OCI-LY3 (cell line): ENCODE measurements around the gene ATP5MG.
"Not testable (repeated sequence)": the region's sequence is repeated elsewhere in the genome, so short reads cannot be mapped to it uniquely, and the experiment has no call there.

ENCODE experiments used
- H2AFZ ChIP-seq: fragments of 200-600, 300-600 bp; shearing (Covaris generic); 2 replicates; pipeline ENCODE4 v1.6.0; 2014; ENCODE audit warnings: antibody characterized with exemption, low read depth, low read length
- H3K27ac ChIP-seq: fragments of 200-600, 300-600 bp; sonication (generic); 2 replicates; pipeline ENCODE4 v1.5.1; 2014; ENCODE audit warnings: mild to moderate bottlenecking, low read length, moderate library complexity, mixed read lengths
- H3K27me3 ChIP-seq: fragments of 200-600, 300-600 bp; sonication (generic); 2 replicates; pipeline ENCODE4 v1.6.1; 2014; ENCODE audit warnings: low read depth, low read length, mixed read lengths
- H3K36me3 ChIP-seq: fragments of 200-600, 300-600 bp; sonication (generic); replicated peaks from 2 replicates; pipeline ENCODE3; 2014; ENCODE audit warnings: low read depth, low read length, mixed read lengths
- H3K4me1 ChIP-seq: fragments of 300-600, 200-600 bp; sonication (generic); 2 replicates; pipeline ENCODE4 v1.6.1; 2014; ENCODE audit warnings: low read length, mixed read lengths
- H3K4me2 ChIP-seq: fragments of 200-600, 300-600 bp; sonication (generic); 2 replicates; pipeline ENCODE4 v1.6.1; 2014; ENCODE audit warnings: low read length, mixed read lengths
- H3K4me3 ChIP-seq: fragments of 300-600, 200-600 bp; sonication (generic); 2 replicates; pipeline ENCODE4 v1.5.1; 2014; ENCODE audit warnings: antibody characterized with exemption, mild to moderate bottlenecking, low read length, moderate library complexity
- H3K79me2 ChIP-seq: fragments of 300-600, 200-600 bp; shearing (Covaris generic); 2 replicates; pipeline ENCODE4 v1.6.1; 2014; ENCODE audit warnings: mild to moderate bottlenecking, low read length, mixed read lengths
- H3K9ac ChIP-seq: fragments of 300-600, 200-600 bp; shearing (Covaris generic); 2 replicates; pipeline ENCODE4 v1.6.0; 2014; ENCODE audit warnings: mild to moderate bottlenecking, low read length, moderate library complexity
- H3K9me3 ChIP-seq: fragments of 200-600, 300-600 bp; shearing (Covaris generic); 2 replicates; pipeline ENCODE4 v1.6.1; 2014; ENCODE audit warnings: low read length, mixed read lengths; ENCODE audit not compliant: insufficient read depth
- H4K20me1 ChIP-seq: fragments of 200-600, 300-600 bp; sonication (generic); 2 replicates; pipeline ENCODE4 v1.6.1; 2016; ENCODE audit warnings: low read length, mixed read lengths; ENCODE audit not compliant: insufficient read depth
- CTCF ChIP-seq: fragments of 200-600, 300-600 bp; sonication (generic); IDR thresholded peaks from 2 replicates; pipeline ENCODE4 v1.5.1; 2014; ENCODE audit warnings: antibody characterized with exemption, low read length, low read depth
- EZH2phosphoT487 ChIP-seq: fragments of 200-600 bp; shearing (Covaris generic); IDR thresholded peaks from 2 replicates; pipeline ENCODE4 v1.6.1; 2018; ENCODE audit warnings: antibody characterized with exemption, mixed run types, low read depth

The ATP5MG gene

GRCh38 chr11:118415062-118415738 is 13.8 kb downstream of the ATP5MG start:
- no peak overlapping the region for H2AFZ ChIP-seq
- no peaks in the 10 kb centered on the region for H3K4me1 ChIP-seq
- no peaks in the 10 kb centered on the region for H3K27me3 ChIP-seq
- no peak overlapping the region for H3K27ac ChIP-seq
- TF ChIP-seq EZH2phosphoT487 (no peak), CTCF (no peak)
- no peaks in the 10 kb centered on the region for H4K20me1 ChIP-seq
- H3K9me3 ChIP-seq, result no peaks in the 10 kb centered on the region
- H3K79me2 ChIP-seq, result no peaks in the 10 kb centered on the region
- no peaks in the 10 kb centered on the region for H3K36me3 ChIP-seq
- no peak overlapping the region for H3K9ac ChIP-seq
- no peak overlapping the region for H3K4me2 ChIP-seq
- H3K4me3 ChIP-seq, result no peak overlapping the region

- H3K4me2 ChIP-seq, result no peak overlapping the region
- no peaks in the 10 kb centered on the region for H3K79me2 ChIP-seq
- H4K20me1 ChIP-seq, result no peaks in the 10 kb centered on the region
- no peaks in the 10 kb centered on the region for H3K27me3 ChIP-seq
- H3K4me3 ChIP-seq, result no peak overlapping the region
- no peak for TF ChIP-seq EZH2phosphoT487
- TF ChIP-seq CTCF, result no peak
- no peak overlapping the region for H3K27ac ChIP-seq
- H3K4me1 ChIP-seq, result no peaks in the 10 kb centered on the region
- H2AFZ ChIP-seq, result no peak overlapping the region
- H3K36me3 ChIP-seq, result no peaks in the 10 kb centered on the region
- H3K9ac ChIP-seq, result no peak overlapping the region
- no peaks in the 10 kb centered on the region for H3K9me3 ChIP-seq
These were observed 14.3 kb downstream of the ATP5MG start for GRCh38 chr11:118415739-118416068.

GRCh38 chr11:118416900-118417299 is 15.5 kb downstream of the ATP5MG start:
- H2AFZ ChIP-seq, H4K20me1 ChIP-seq, H3K79me2 ChIP-seq, H3K36me3 ChIP-seq, H3K4me3 ChIP-seq, H3K27me3 ChIP-seq, H3K27ac ChIP-seq, H3K4me2 ChIP-seq, H3K9ac ChIP-seq, H3K4me1 ChIP-seq, H3K9me3 ChIP-seq: not testable (repeated sequence)

GRCh38 chr11:118417801-118418200 is 16.4 kb downstream of the ATP5MG start:
- Histone ChIP-seq H3K36me3 (no peaks in the 10 kb centered on the region), H3K27ac (no peak overlapping the region), H3K4me3 (no peak overlapping the region), H4K20me1 (no peaks in the 10 kb centered on the region), H3K27me3 (no peaks in the 10 kb centered on the region), H3K79me2 (no peaks in the 10 kb centered on the region), H3K9ac (no peak overlapping the region), H3K4me1 (no peaks in the 10 kb centered on the region), H3K9me3 (no peaks in the 10 kb centered on the region), H3K4me2 (no peak overlapping the region), H2AFZ (no peak overlapping the region)
- TF ChIP-seq CTCF (no peak), EZH2phosphoT487 (no peak)

- H3K4me1 ChIP-seq, result no peaks in the 10 kb centered on the region
- no peak overlapping the region for H2AFZ ChIP-seq
- no peak overlapping the region for H3K9ac ChIP-seq
- no peaks in the 10 kb centered on the region for H4K20me1 ChIP-seq
- H3K79me2 ChIP-seq, result no peaks in the 10 kb centered on the region
- H3K4me3 ChIP-seq, result no peak overlapping the region
- TF ChIP-seq CTCF, result no peak
- TF ChIP-seq EZH2phosphoT487, result no peak
- no peaks in the 10 kb centered on the region for H3K9me3 ChIP-seq
- H3K27ac ChIP-seq, result no peak overlapping the region
- no peaks in the 10 kb centered on the region for H3K36me3 ChIP-seq
- no peaks in the 10 kb centered on the region for H3K27me3 ChIP-seq
- H3K4me2 ChIP-seq, result no peak overlapping the region
These were observed 17.4 kb downstream of the ATP5MG start for GRCh38 chr11:118418766-118419165.
